ENCODE measurements around the gene SYNGR2. TPM values are rescaled to one million over a fixed set of nuclear protein-coding genes. Genes with fewer than 3 reads are reported as not detected.

SYNGR2 gene
- total and polyA plus RNA-seq, 12 donors, result 92.8 to 200 (median 116) TPM

GRCh38 chr17:78180083-78180482 lies 11.7 kb downstream of the SYNGR2 start:
- H3K27ac ChIP-seq, result peak overlapping the region in 6 of 10 donors; percentile 5 to 78 (median 46)
- peaks cover 0 to 24% (median 0%) of the 10 kb centered on the region in 9 donors for H3K36me3 ChIP-seq
- no peak overlapping the region for H3K4me3 ChIP-seq
- H3K4me1 ChIP-seq, result peaks cover 7 to 43% (median 24%) of the 10 kb centered on the region in 9 donors
- DNase-seq, result no peak
- no peaks in the 10 kb centered on the region for H3K9me3 ChIP-seq
- WGBS, 2 donors, result 70 to 78% methylated on average over 14 of the region's 14 CpGs
- no peak for TF ChIP-seq CTCF (IDR thresholded peaks at IDR 0.05)
- ATAC-seq, result no peak
- H3K27me3 ChIP-seq, result no peaks in the 10 kb centered on the region
- intact Hi-C loops (cut with DNase I), result no loop called here

GRCh38 chr17:78180508-78180907 lies 12.1 kb downstream of the SYNGR2 start:
- Histone ChIP-seq H3K9me3 (no peaks in the 10 kb centered on the region), H3K4me3 (no peak overlapping the region), H3K4me1 (peaks cover 6 to 39% (median 20%) of the 10 kb centered on the region in 9 donors), H3K27me3 (no peaks in the 10 kb centered on the region), H3K36me3 (peaks cover 0 to 22% (median 0%) of the 10 kb centered on the region in 9 donors), H3K27ac (peak overlapping the region in 4 of 10 donors; percentile 5 to 78 (median 48))
- ATAC-seq (no peak), DNase-seq (no peak)
- 65 to 68% methylated on average over 2 of the region's 2 CpGs for WGBS, 2 donors
- intact Hi-C loops (cut with DNase I), result no loop called here
- TF ChIP-seq CTCF (IDR thresholded peaks at IDR 0.05), result no peak

- no peak for ATAC-seq
- no peak for DNase-seq
- intact Hi-C loops (cut with DNase I), result no loop called here
- Histone ChIP-seq H3K4me3 (no peak overlapping the region), H3K27me3 (no peaks in the 10 kb centered on the region), H3K36me3 (peaks cover 0 to 20% (median 0%) of the 10 kb centered on the region in 9 donors), H3K27ac (no peak overlapping the region), H3K9me3 (no peaks in the 10 kb centered on the region), H3K4me1 (peaks cover 0 to 34% (median 11%) of the 10 kb centered on the region in 9 donors)
- WGBS, 2 donors, result 95% methylated on average over 13 of the region's 13 CpGs
- TF ChIP-seq CTCF (IDR thresholded peaks at IDR 0.05), result no peak
Measured at GRCh38 chr17:78182504-78182903, 14.1 kb downstream of the SYNGR2 start.

- Histone ChIP-seq H3K4me3 (no peak overlapping the region), H3K36me3 (peaks cover 0 to 17% (median 0%) of the 10 kb centered on the region in 9 donors), H3K27me3 (no peaks in the 10 kb centered on the region), H3K27ac (no peak overlapping the region), H3K4me1 (peaks cover 3 to 47% (median 23%) of the 10 kb centered on the region in 9 donors), H3K9me3 (no peaks in the 10 kb centered on the region)
- WGBS, 2 donors, result 91 to 95% methylated on average over 12 of the region's 12 CpGs
- no peak for ATAC-seq
- intact Hi-C loops (cut with DNase I), result no loop called here
- no peak for TF ChIP-seq CTCF (IDR thresholded peaks at IDR 0.05)
- no peak for DNase-seq
Measured at GRCh38 chr17:78183916-78184315, 15.5 kb downstream of the SYNGR2 start.
